Esophagus muscularis mucosa (tissue), 4 donors: Measurements from ENCODE around the gene ST6GAL2.

ENCODE experiments used
- EP300 ChIP-seq: sonication (generic); formaldehyde crosslinking; IDR thresholded peaks from one replicate; pipeline ENCODE4 v1.6.1; 2017; ENCODE audit warnings: antibody characterized with exemption
- POLR2A ChIP-seq: fragments of 450-650 bp; IDR thresholded peaks from one replicate; pipeline ENCODE4 v1.6.1; 2017; ENCODE audit warnings: antibody characterized with exemption, moderate library complexity, mild to moderate bottlenecking, low read depth
- POLR2AphosphoS5 ChIP-seq, 2 donors: sonication (generic); formaldehyde crosslinking; IDR thresholded peaks; one replicate each; pipeline ENCODE4 v1.6.1; 2017; ENCODE audit warnings: antibody characterized with exemption in 2 of 2
- TF ChIP-seq, protein P1 (sequence below), 3 experiments: fragments of 200-600 bp in 2 of 3; fragments of 450-650 bp in 1 of 3; sonication (generic) in 2 of 3; IDR thresholded peaks; one replicate each; pipeline ENCODE4 v1.5.1; 2017 to 2019; ENCODE audit warnings: antibody characterized with exemption in 3 of 3, mild to moderate bottlenecking in 2 of 3, moderate library complexity in 1 of 3

DNA sequence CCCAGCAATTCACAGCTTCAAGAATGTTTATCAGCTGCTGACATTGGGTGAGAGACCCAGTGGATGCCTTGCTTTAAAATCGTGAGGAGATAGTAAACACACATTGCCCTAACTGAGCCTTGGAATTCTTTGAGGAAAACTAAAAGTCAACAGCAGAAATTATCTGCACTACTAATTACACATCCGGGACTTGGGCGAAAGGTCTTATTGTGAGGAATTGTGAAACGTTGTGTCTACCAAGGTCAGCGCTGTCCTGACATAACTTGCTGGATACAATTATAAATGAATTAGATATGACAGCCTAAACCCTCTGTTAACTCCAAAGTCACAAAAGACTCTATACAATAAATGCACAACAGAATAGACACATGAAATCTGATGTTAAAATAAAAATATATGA is 121.4 kb downstream of the ST6GAL2 start:
- TF ChIP-seq POLR2AphosphoS5 (IDR thresholded peaks at IDR 0.05) (no peak), EP300 (no peak), POLR2A (no peak)
- TF ChIP-seq, protein P1, sequence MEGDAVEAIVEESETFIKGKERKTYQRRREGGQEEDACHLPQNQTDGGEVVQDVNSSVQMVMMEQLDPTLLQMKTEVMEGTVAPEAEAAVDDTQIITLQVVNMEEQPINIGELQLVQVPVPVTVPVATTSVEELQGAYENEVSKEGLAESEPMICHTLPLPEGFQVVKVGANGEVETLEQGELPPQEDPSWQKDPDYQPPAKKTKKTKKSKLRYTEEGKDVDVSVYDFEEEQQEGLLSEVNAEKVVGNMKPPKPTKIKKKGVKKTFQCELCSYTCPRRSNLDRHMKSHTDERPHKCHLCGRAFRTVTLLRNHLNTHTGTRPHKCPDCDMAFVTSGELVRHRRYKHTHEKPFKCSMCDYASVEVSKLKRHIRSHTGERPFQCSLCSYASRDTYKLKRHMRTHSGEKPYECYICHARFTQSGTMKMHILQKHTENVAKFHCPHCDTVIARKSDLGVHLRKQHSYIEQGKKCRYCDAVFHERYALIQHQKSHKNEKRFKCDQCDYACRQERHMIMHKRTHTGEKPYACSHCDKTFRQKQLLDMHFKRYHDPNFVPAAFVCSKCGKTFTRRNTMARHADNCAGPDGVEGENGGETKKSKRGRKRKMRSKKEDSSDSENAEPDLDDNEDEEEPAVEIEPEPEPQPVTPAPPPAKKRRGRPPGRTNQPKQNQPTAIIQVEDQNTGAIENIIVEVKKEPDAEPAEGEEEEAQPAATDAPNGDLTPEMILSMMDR (IDR thresholded peaks at IDR 0.05), result no peak
